C4-2B (cell line): ENCODE measurements around the gene DNAH8.
A peak's percentile ranks its signal among the peaks of the same experiment; 100 is the strongest.

Experiments used
- H3K27ac ChIP-seq: fragments of 450-650 bp; 2 replicates; pipeline ENCODE4 v1.5.1; 2017
- ZFX ChIP-seq: fragments of 450-650 bp; IDR thresholded peaks from 2 replicates; pipeline ENCODE4 v1.6.1; 2017
- TF ChIP-seq, protein P1 (sequence below): fragments of 450-650 bp; conservative IDR thresholded peaks from 2 replicates; pipeline ENCODE4 v1.5.1; 2017; ENCODE audit warnings: mild to moderate bottlenecking

The DNAH8 gene

DNA sequence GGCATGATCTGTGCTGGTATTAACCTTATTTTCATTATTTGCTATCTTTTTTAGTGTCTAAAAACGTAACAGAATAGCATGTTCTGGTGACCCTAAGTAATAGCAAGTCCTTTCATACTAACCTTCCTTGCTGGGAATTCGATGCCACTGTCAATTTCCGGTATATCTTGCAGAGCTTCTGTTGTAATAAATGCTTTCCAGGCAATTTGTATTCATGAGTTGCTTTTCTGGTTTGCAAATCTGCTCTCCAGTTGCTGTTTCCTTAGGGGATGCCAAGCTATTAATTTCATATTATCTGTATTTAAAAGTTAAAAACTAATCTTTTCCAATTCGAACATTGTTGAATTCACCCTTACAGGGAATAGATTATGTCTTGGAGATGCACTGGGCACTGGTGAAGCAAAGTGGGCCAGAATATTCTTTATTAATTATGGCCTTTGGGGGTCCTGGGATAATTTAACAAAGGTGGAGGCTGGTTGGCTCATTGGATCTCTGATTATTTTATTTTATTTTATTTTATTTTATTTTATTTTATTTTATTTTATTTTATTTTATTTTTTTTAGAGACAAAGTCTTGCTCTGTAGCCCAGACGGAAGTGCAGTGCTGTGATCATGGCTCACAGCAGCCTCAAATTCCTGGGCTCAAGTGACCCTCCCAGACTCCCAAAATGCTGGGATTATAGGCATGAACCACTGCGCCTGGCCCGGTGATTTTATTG is 209.8 kb downstream of the DNAH8 start:
- TF ChIP-seq ZFX = no peak
- TF ChIP-seq, protein P1, sequence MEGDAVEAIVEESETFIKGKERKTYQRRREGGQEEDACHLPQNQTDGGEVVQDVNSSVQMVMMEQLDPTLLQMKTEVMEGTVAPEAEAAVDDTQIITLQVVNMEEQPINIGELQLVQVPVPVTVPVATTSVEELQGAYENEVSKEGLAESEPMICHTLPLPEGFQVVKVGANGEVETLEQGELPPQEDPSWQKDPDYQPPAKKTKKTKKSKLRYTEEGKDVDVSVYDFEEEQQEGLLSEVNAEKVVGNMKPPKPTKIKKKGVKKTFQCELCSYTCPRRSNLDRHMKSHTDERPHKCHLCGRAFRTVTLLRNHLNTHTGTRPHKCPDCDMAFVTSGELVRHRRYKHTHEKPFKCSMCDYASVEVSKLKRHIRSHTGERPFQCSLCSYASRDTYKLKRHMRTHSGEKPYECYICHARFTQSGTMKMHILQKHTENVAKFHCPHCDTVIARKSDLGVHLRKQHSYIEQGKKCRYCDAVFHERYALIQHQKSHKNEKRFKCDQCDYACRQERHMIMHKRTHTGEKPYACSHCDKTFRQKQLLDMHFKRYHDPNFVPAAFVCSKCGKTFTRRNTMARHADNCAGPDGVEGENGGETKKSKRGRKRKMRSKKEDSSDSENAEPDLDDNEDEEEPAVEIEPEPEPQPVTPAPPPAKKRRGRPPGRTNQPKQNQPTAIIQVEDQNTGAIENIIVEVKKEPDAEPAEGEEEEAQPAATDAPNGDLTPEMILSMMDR = no peak
- H3K27ac ChIP-seq = no peak overlapping the region

DNA sequence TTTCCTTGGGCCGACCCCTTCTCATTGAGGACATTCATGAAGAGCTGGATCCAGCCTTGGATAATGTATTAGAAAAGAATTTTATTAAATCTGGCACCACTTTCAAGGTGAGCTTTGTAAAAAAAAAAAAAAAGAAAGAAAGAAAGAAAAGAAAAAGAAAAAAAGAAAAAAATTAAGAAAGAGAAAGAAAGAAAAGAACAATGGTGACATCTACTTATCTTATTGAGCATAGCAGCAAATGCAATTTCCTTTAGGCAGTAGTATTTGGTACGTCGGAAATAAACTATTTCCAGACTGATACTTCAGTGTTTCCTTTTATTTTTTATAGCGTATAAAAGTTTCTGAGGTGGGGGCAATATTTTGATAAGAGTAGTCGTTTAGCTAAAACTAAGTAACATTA is 214.4 kb downstream of the DNAH8 start:
- TF ChIP-seq, protein P1 = peak; percentile 38
- TF ChIP-seq ZFX = no peak
- H3K27ac ChIP-seq = no peak overlapping the region

DNA sequence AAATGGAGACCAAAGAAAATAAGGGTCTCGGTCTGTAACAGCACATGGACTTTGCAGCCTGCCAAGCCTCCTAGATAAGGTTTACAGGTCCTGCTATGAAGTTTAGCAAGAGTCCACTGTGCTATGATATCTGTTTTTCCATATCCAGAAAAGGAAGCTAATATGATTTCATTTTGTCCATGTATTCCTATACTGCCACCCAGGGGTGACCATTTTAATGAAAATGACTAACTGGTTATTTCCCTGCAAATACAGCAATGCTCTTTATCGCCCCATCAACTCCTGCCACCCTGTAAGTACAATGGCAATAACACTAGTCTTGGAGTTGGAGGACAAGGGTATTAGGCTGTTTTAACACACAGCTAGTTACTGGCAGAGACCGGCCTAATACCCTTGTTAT is 218.3 kb downstream of the DNAH8 start:
- TF ChIP-seq, protein P1 = peak; percentile 83
- no peak for TF ChIP-seq ZFX
- no peak overlapping the region for H3K27ac ChIP-seq

DNA sequence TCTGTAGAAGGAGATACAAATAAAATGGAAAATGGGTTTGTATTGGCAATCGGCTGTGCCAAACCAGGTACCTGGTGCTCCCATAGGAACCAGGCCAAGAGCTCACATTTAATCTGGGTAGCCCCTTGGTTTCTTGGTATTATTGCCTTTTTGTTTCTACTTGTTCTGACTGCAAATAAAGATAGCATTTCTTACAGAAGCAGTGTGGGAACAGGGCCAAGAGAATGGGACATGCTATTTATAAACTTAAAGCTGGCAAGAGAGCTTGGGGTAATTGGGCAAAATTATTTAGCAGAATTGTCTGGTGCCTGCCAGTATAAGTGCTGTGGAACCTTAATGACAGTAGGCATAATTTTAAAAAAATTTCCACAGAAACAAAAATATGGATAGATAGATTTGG is 219.9 kb downstream of the DNAH8 start:
- no peak for TF ChIP-seq ZFX
- TF ChIP-seq, protein P1 = no peak

DNA sequence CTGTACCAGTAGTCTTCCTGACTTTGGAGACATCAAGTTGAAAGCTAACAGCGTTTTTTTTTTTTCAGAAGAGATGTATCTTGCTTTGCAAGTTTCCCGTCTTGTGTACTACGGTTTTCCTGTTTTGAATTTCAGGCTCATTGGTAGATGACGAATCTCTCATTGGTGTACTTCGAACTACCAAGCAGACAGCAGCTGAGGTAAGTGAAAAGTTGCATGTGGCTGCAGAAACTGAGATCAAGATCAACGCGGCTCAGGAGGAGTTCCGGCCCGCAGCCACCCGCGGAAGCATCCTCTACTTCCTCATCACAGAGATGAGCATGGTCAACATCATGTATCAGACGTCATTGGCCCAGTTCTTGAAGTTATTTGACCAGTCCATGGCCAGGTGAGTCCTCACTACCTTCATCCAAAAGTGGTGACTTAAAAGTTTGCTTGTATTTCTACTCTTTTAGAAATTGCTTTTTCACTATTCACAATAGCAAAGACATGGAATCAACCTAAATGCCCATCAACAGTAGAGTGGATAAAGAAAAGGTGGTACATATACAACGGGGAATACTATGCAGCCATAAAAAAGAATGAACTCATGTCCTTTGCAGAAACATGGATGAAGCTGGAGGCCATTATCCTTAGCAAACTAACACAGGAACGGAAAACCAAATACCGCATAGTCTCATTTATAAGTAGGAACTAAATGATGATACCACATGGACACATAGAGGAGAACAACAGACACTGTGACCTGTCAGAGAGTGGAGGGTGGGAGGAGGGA is 222.9 kb downstream of the DNAH8 start:
- no peak overlapping the region for H3K27ac ChIP-seq
- TF ChIP-seq, protein P1 = no peak
- TF ChIP-seq ZFX = no peak

More for the DNA sequence above, 219.9 kb downstream of the DNAH8 start:
- no peak overlapping the region for H3K27ac ChIP-seq

DNA sequence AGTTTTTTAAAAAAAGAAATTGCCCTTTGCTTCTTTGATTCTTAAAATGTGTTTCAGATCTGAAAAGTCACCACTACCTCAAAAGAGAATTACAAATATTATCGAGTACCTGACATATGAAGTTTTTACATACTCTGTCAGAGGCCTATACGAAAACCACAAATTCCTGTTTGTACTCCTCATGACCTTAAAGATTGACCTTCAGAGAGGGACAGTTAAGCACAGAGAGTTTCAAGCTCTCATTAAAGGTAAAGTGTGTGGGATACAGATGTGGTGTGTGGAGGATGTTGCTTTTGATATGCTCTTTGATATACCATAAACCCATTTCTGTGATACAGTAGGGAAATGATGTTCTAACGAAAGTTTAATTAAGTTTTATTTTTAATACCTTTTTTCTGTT is 223.6 kb downstream of the DNAH8 start:
- TF ChIP-seq ZFX = no peak
- TF ChIP-seq, protein P1 = no peak
- no peak overlapping the region for H3K27ac ChIP-seq

DNA sequence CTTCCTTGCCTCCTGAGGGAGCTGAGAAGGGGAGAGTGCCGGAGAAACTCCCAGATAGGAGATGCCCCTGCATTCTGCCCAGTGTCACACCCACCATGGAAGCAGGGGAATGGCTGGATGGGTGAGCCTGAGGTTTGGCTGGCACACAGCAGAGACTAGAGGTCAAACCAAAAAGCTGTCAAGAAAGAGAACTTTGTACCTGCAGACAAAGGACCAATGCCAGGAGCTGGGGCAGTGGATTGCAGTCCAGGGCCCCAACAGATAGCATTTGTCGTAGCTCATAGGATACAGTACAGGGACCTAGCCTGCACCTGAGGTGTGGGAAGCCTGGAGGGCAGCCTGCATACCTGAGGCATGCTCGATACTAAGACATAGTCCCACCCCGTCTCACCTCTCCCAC is 227.3 kb downstream of the DNAH8 start:
- TF ChIP-seq, protein P1 = no peak
- TF ChIP-seq ZFX = no peak
- H3K27ac ChIP-seq = no peak overlapping the region
